HCT116 (cell line): Measurements from ENCODE around the gene NT5C1B. TPM values are rescaled to one million over a fixed set of nuclear protein-coding genes. Genes with fewer than 3 reads are reported as not detected.

Experiments used
- ATAC-seq: fragments of 200-7000 bp; cut with Tn5 transposase; 2 replicates; pipeline ENCODE4 v1.9.1; 2020; ENCODE audit warnings: mild to moderate bottlenecking, moderate library complexity
- BruUV-seq: library from RNA; stranded (reverse); fragments of 400-500 nt; replicated peaks from 2 replicates; lab custom pipeline; 2021; lab: Mats Ljungman, UMichigan
- CTCF ChIA-PET: fragments of 300-600 bp; sonication (Branson Sonifier 250); formaldehyde crosslinking; loops from one replicate; lab custom pipeline; 2021; ENCODE audit warnings: antibody characterized with exemption; lab: Charles Lee
- POLR2A ChIA-PET: fragments of 300-600, 350-600 bp; sonication (Branson Sonifier 250); formaldehyde crosslinking; loops from one replicate; lab custom pipeline; 2021; ENCODE audit warnings: antibody characterized with exemption; lab: Charles Lee
- RAD21 ChIA-PET, 2 experiments: fragments of 300-600 bp; sonication (Branson Sonifier 250); formaldehyde crosslinking; loops; one replicate each; lab custom pipeline; 2023; ENCODE audit warnings: low total read pairs in 2 of 2; ENCODE audit not compliant: uncharacterized antibody in 2 of 2, unreplicated experiment in 2 of 2, low non-redundant PET in 1 of 2; lab: Charles Lee
- DNase-seq: peaks from one replicate; pipeline ENCODE4 v3.0.0-alpha.2; 2010; ENCODE audit warnings: low read depth, low spot score
- H2AFZ ChIP-seq: fragments of 200-600 bp; shearing (Covaris generic), sonication (generic); 2 replicates; pipeline ENCODE4 v1.6.1; 2017; ENCODE audit warnings: low read depth, mixed run types, mixed read lengths, antibody characterized with exemption, low read length; ENCODE audit not compliant: poor library complexity, severe bottlenecking
- H3K27ac ChIP-seq: 2 replicates; pipeline ENCODE4 v1.5.1; 2012; ENCODE audit warnings: low read depth, low read length
- H3K27me3 ChIP-seq: fragments of 200-600 bp; sonication (generic); 2 replicates; pipeline ENCODE4 v1.6.1; 2016; ENCODE audit warnings: mixed run types, low read length, mixed read lengths; ENCODE audit not compliant: insufficient read depth
- H3K36me3 ChIP-seq, 2 experiments: fragments of 200-500 bp in 1 of 2; fragments of 200-600 bp in 1 of 2; sonication (Bioruptor generic) in 1 of 2; sonication (generic) in 1 of 2; 2 replicates each; pipeline versions ENCODE4 v1.5.1 to v1.6.1; 2014 to 2016; ENCODE audit warnings: low read length in 2 of 2, inconsistent platforms in 1 of 2, mixed read lengths in 1 of 2, mixed run types in 1 of 2; ENCODE audit not compliant: insufficient read depth in 2 of 2, control insufficient read depth in 1 of 2
- H3K4me1 ChIP-seq, 2 experiments: fragments of 200-600 bp in 1 of 2; sonication (generic) in 1 of 2; 2 replicates each; pipeline versions ENCODE4 v1.5.1 to v1.6.1; 2012 to 2017; ENCODE audit warnings: low read length in 2 of 2, inconsistent platforms in 1 of 2, mild to moderate bottlenecking in 1 of 2, mixed read lengths in 1 of 2, mixed run types in 1 of 2, moderate library complexity in 1 of 2; ENCODE audit not compliant: insufficient read depth in 2 of 2, control insufficient read depth in 1 of 2
- H3K4me2 ChIP-seq: fragments of 200-600 bp; sonication (generic); 2 replicates; pipeline ENCODE4 v1.6.1; 2017; ENCODE audit warnings: mixed run types, low read length, mixed read lengths
- H3K4me3 ChIP-seq, 2 experiments: fragments of 200-600 bp in 1 of 2; sonication (generic) in 1 of 2; replicated peaks in 1 of 2; 2 replicates each; pipeline ENCODE4 v1.5.1; 2011 to 2016; ENCODE audit warnings: low read length in 2 of 2, control low read depth in 1 of 2, low read depth in 1 of 2, mild to moderate bottlenecking in 1 of 2, mixed read lengths in 1 of 2, mixed run types in 1 of 2
- H3K79me2 ChIP-seq: fragments of 200-600 bp; sonication (generic); 2 replicates; pipeline ENCODE4 v1.6.1; 2017; ENCODE audit warnings: mild to moderate bottlenecking, mixed run types, low read length, moderate library complexity, mixed read lengths; ENCODE audit not compliant: insufficient read depth
- H3K9ac ChIP-seq: fragments of 200-600 bp; sonication (generic); 2 replicates; pipeline ENCODE4 v1.6.1; 2016; ENCODE audit warnings: low read length, mixed read lengths
- H3K9me2 ChIP-seq: fragments of 200-600 bp; sonication (generic), shearing (Covaris generic); 2 replicates; pipeline ENCODE4 v1.6.1; 2017; ENCODE audit warnings: mixed run types, mild to moderate bottlenecking, moderate library complexity; ENCODE audit not compliant: insufficient read depth
- H3K9me3 ChIP-seq, 2 experiments: fragments of 200-500 bp in 1 of 2; fragments of 200-600 bp in 1 of 2; sonication (Bioruptor generic) in 1 of 2; sonication (generic) in 1 of 2; 2 replicates each; pipeline ENCODE4 v1.6.1; 2014 to 2017; ENCODE audit warnings: low read length in 2 of 2, mixed read lengths in 2 of 2, inconsistent platforms in 1 of 2, low read depth in 1 of 2, mild to moderate bottlenecking in 1 of 2, mixed run types in 1 of 2, moderate library complexity in 1 of 2; ENCODE audit not compliant: control insufficient read depth in 1 of 2, insufficient read depth in 1 of 2
- H4K20me1 ChIP-seq: fragments of 200-600 bp; sonication (generic), shearing (Covaris generic); 2 replicates; pipeline ENCODE4 v1.6.1; 2017; ENCODE audit warnings: mixed run types, mild to moderate bottlenecking, moderate library complexity; ENCODE audit not compliant: insufficient read depth
- EZH2 ChIP-seq: fragments of 200-600 bp; sonication (generic); IDR thresholded peaks from 2 replicates; pipeline ENCODE4 v1.6.1; 2017; ENCODE audit warnings: antibody characterized with exemption, mixed run types
- FOSL1 ChIP-seq: IDR thresholded peaks from 2 replicates; pipeline ENCODE4 v1.6.1; 2012; ENCODE audit warnings: low read depth
- POLR2AphosphoS5 ChIP-seq: IDR thresholded peaks from 2 replicates; pipeline ENCODE4 v1.6.1; 2011; ENCODE audit warnings: mild to moderate bottlenecking, low read depth, low read length, moderate library complexity
- SP1 ChIP-seq: IDR thresholded peaks from 2 replicates; pipeline ENCODE4 v1.6.1; 2012; ENCODE audit warnings: low read depth
- SRF ChIP-seq: IDR thresholded peaks from 2 replicates; pipeline ENCODE4 v1.6.1; 2012; ENCODE audit warnings: low read depth
- TCF7L2 ChIP-seq: IDR thresholded peaks from 2 replicates; pipeline ENCODE4 v1.7.0; 2011; ENCODE audit warnings: borderline replicate concordance, inconsistent platforms; ENCODE audit not compliant: insufficient read depth, insufficient read length; ENCODE audit errors: extremely low read depth
- YY1 ChIP-seq: IDR thresholded peaks from 2 replicates; pipeline ENCODE4 v1.6.1; 2011; ENCODE audit warnings: low read length, low read depth, moderate library complexity, mild to moderate bottlenecking; ENCODE audit not compliant: insufficient replicate concordance; ENCODE audit errors: extremely low read depth
- intact Hi-C: fragments of 100-400 bp; cut with micrococcal nuclease; formaldehyde crosslinking; loops from 2 replicates; pipeline ENCODE4 v1.10.0; 2022
- total RNA-seq: library from RNA; stranded (reverse); gene quantifications from one replicate; pipeline ENCODE4 v1.2.1, GENCODE V29; 2021; ENCODE audit not compliant: unreplicated experiment
- TF ChIP-seq, protein P1 (sequence below): IDR thresholded peaks from 2 replicates; pipeline ENCODE4 v1.6.1; 2012
- TF ChIP-seq, protein P2 (sequence below), 3 experiments: fragments of 200-600 bp in 1 of 3; sonication (generic) in 1 of 3; IDR thresholded peaks in 2 of 3; conservative IDR thresholded peaks in 1 of 3; 2 replicates each; pipeline ENCODE4 v1.5.1; 2012 to 2017; ENCODE audit warnings: low read depth in 2 of 3, low read length in 2 of 3, antibody characterized with exemption in 1 of 3, borderline replicate concordance in 1 of 3, control low read depth in 1 of 3, mild to moderate bottlenecking in 1 of 3, mixed read lengths in 1 of 3, mixed run types in 1 of 3, moderate library complexity in 1 of 3; ENCODE audit not compliant: insufficient read depth in 1 of 3

NT5C1B gene
- total RNA-seq, 1 experiment from 2014 or later, result not detected

GRCh38 chr2:18611184-18611583 is 21.8 kb upstream of the NT5C1B start:
- Histone ChIP-seq H3K4me1 (no peaks in the 10 kb centered on the region), H3K9me2 (no peaks in the 10 kb centered on the region), H3K27me3 (0 out of 2 replicates have a peak, but pooled peaks cover 3% of the 10 kb centered on the region), H3K9me3 (no peaks in the 10 kb centered on the region), H3K79me2 (no peaks in the 10 kb centered on the region), H3K27ac (no peak overlapping the region), H3K9ac (no peak overlapping the region), H4K20me1 (no peaks in the 10 kb centered on the region), H3K4me3 (no peak overlapping the region), H3K36me3 (no peaks in the 10 kb centered on the region), H3K4me2 (no peak overlapping the region), H2AFZ (no peak overlapping the region)
- TF ChIP-seq SRF (no peak), FOSL1 (no peak), YY1 (no peak), SP1 (no peak), TCF7L2 (no peak), EZH2 (no peak), POLR2AphosphoS5 (no peak)
- TF ChIP-seq, protein P1, sequence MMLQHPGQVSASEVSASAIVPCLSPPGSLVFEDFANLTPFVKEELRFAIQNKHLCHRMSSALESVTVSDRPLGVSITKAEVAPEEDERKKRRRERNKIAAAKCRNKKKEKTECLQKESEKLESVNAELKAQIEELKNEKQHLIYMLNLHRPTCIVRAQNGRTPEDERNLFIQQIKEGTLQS, result no peak
- TF ChIP-seq, protein P2, sequence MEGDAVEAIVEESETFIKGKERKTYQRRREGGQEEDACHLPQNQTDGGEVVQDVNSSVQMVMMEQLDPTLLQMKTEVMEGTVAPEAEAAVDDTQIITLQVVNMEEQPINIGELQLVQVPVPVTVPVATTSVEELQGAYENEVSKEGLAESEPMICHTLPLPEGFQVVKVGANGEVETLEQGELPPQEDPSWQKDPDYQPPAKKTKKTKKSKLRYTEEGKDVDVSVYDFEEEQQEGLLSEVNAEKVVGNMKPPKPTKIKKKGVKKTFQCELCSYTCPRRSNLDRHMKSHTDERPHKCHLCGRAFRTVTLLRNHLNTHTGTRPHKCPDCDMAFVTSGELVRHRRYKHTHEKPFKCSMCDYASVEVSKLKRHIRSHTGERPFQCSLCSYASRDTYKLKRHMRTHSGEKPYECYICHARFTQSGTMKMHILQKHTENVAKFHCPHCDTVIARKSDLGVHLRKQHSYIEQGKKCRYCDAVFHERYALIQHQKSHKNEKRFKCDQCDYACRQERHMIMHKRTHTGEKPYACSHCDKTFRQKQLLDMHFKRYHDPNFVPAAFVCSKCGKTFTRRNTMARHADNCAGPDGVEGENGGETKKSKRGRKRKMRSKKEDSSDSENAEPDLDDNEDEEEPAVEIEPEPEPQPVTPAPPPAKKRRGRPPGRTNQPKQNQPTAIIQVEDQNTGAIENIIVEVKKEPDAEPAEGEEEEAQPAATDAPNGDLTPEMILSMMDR (IDR thresholded peaks at IDR 0.05 in 2 of 3, conservative IDR thresholded peaks at IDR 0.05 in 1 of 3; ENCODE audit: borderline replicate concordance in 1 of 3, insufficient read depth in 1 of 3, low read depth in 2 of 3, low read length in 2 of 3), result no peak
- ChIA-PET CTCF (no interaction called here), RAD21 (no interaction called here), POLR2A (no interaction called here)
- DNase-seq (no peak), ATAC-seq (no peak)
- no TSS peak for BruUV-seq
- intact Hi-C loops, result no loop called here
